GM21367 (cell line): Measurements from ENCODE around the gene GRK7.
A peak's percentile ranks its signal among the peaks of the same experiment; 100 is the strongest.
"Not testable (repeated sequence)": the region's sequence is repeated elsewhere in the genome, so short reads cannot be mapped to it uniquely, and the experiment has no call there.

Source experiments
- ATAC-seq: cut with Tn5 transposase; IDR thresholded peaks from one replicate; pipeline ENCODE4 v1.9.1; 2021; ENCODE audit not compliant: unreplicated experiment

GRK7 gene

GRCh38 chr3:141793476-141794260 is 30.5 kb downstream of the GRK7 start:
- no peak for ATAC-seq

- no peak for ATAC-seq
These were observed 32.1 kb downstream of the GRK7 start for GRCh38 chr3:141795276-141795675.

GRCh38 chr3:141795741-141796080 is 32.5 kb downstream of the GRK7 start:
- ATAC-seq = no peak

- ATAC-seq = peak; percentile 97
These were observed 33.1 kb downstream of the GRK7 start for GRCh38 chr3:141796081-141796888.

GRCh38 chr3:141796889-141797781 is 33.9 kb downstream of the GRK7 start:
- ATAC-seq = peak; percentile 22

- no peak for ATAC-seq
These were observed 34.7 kb downstream of the GRK7 start for GRCh38 chr3:141797819-141798447.

GRCh38 chr3:141798448-141798845 is 35.2 kb downstream of the GRK7 start:
- no peak for ATAC-seq

GRCh38 chr3:141802316-141803077 is 39.3 kb downstream of the GRK7 start:
- ATAC-seq = no peak

- ATAC-seq = not testable (repeated sequence)
These were observed 40.3 kb downstream of the GRK7 start for GRCh38 chr3:141803538-141803937.

- ATAC-seq = no peak
These were observed 41.2 kb downstream of the GRK7 start for GRCh38 chr3:141804447-141804777.

- ATAC-seq = no peak
These were observed 41.8 kb downstream of the GRK7 start for GRCh38 chr3:141804778-141805639.

GRCh38 chr3:141807277-141808033 is 44.2 kb downstream of the GRK7 start:
- ATAC-seq = no peak

GRCh38 chr3:141808586-141808985 is 45.4 kb downstream of the GRK7 start:
- ATAC-seq = no peak

GRCh38 chr3:141810161-141810560 is 47.0 kb downstream of the GRK7 start:
- no peak for ATAC-seq

- no peak for ATAC-seq
These were observed 48.1 kb downstream of the GRK7 start for GRCh38 chr3:141811348-141811747.

- no peak for ATAC-seq
These were observed 48.9 kb downstream of the GRK7 start for GRCh38 chr3:141812084-141812483.

GRCh38 chr3:141812586-141812985 is 49.4 kb downstream of the GRK7 start:
- ATAC-seq = no peak
